GM18867 (cell line): ENCODE measurements around the gene OSCP1.

Source experiments
- ATAC-seq: cut with Tn5 transposase; IDR thresholded peaks from one replicate; pipeline ENCODE4 v1.9.1; 2021; ENCODE audit warnings: mild to moderate bottlenecking, moderate library complexity; ENCODE audit not compliant: unreplicated experiment

The OSCP1 gene

GRCh38 chr1:36450919-36451305 lies 661 bp upstream of the OSCP1 start:
- no peak for ATAC-seq

DNA sequence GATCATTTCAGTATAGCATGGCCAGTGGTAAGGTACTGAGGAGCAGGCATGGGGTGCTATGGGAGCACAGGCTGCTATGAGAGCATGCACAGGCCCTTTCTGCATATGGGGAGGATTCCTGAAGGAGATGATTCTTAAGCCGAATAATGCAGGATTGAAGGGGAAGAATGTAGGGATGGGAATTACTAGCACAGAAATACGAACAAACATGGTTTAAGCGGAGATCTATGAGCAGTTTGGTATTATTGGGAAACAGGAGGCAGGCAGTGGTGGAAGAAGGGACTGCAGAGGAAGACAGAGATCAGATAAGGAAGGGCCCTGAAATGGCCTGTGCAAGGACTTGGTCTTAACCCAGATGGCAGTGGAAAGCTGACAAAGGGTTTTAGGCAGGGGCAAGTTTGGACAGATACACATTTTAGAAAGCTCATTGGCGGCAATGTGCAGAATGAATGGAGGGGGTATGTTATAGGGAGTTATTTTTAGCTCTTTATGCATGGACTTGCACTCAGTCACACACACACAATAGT lies 1.7 kb downstream of the OSCP1 start:
- ATAC-seq: no peak

GRCh38 chr1:36447450-36447849 lies 2.8 kb downstream of the OSCP1 start:
- ATAC-seq: no peak

DNA sequence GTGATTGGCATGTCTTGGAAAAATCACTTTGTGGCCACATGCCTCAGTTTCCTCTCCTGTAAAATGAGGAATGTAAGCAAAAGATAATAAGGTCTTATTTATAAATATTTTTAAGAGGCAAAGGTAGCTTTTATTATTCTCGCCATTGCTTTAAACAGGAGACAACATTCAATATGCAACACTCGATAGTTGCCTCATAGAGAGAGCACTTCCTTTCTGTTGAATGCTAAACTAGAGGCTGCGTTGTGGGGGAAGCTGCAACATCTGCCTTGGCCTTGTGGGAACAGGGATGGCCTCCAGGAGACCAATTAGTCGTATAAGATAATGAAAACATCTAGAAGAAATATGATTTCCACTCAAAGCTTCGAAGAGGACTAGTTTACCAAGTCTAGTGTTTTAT lies 3.5 kb downstream of the OSCP1 start:
- no peak for ATAC-seq

DNA sequence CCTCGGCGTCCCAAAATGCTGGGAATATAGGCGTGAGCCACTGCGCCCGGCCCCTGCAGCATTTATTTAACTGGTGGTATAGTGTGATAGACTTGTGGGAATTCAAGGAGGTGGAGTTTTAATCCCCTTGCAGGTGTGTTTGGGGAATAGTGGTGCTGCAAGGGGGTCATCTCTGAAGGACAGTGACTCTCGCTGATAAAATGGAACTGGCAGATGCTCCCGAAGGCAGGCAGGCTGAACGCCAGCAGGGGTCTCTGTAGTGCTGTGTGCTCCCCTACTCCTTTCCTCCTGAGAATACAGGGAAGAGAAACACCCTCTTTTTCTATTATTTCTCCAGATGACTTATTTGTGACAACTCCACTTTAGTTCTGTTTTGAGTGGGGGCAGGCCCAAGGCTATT lies 4.0 kb downstream of the OSCP1 start:
- ATAC-seq: no peak

GRCh38 chr1:36443297-36443696 lies 7.0 kb downstream of the OSCP1 start:
- no peak for ATAC-seq

DNA sequence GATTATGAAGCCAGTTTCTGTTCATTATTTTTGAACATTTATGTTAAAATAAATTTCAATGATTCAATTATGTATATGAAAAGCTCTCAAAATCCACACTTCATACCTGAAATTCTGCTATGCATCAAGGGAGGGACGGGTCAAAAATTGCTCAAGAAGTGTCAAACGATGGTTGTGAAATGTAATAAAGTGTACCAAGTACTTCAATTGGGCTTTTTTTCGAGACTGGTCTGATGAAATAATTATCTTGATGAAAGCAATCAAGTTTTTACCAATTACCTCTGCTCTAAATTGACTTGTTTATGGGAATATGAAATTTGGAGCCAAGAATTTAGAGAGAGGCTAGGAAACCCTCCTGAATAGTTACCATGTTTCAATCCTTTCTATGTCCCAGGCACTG lies 7.9 kb downstream of the OSCP1 start:
- ATAC-seq: no peak

GRCh38 chr1:36440646-36441045 lies 9.6 kb downstream of the OSCP1 start:
- no peak for ATAC-seq

DNA sequence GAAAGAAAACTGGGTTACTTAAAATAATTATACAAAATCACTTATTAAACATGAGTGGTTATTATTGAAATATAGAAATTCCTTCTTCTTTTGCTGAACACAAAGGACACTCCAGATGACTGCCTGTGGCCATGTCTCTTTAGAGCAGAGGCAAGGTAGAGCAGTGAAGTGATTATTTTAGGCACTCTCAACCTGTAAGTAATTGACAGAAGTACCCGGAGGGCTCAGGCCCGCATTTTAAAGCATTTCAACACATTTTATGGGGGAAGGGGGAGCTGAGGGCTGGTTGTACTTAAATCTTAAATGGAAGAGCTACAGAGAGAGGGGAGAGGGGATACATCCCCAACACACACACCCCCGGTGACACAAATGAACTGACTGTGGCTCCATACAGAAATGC lies 10.2 kb downstream of the OSCP1 start:
- ATAC-seq: no peak

GRCh38 chr1:36438715-36439114 lies 11.5 kb downstream of the OSCP1 start:
- ATAC-seq: no peak

- ATAC-seq: no peak
These were observed 13.4 kb downstream of the OSCP1 start for GRCh38 chr1:36436821-36437220.

DNA sequence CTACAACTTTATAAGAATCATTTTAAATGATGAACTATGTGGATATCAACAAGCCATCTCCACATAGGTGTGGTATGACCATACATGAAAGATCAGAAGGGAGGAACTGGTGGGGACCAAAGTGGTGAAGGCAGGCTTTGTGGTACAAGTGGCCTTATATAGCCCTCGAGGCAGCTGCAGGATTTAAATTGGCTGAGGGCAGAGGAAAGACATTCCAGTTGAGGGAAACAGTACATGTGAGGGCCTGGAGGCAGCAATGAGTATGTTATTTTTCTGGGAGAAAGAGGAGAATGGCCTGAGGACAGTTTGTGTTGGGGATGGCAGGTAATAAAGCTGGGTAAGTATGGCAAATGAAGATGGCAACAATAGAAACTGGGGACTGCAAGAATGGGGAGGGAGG lies 17.1 kb downstream of the OSCP1 start:
- ATAC-seq: no peak

DNA sequence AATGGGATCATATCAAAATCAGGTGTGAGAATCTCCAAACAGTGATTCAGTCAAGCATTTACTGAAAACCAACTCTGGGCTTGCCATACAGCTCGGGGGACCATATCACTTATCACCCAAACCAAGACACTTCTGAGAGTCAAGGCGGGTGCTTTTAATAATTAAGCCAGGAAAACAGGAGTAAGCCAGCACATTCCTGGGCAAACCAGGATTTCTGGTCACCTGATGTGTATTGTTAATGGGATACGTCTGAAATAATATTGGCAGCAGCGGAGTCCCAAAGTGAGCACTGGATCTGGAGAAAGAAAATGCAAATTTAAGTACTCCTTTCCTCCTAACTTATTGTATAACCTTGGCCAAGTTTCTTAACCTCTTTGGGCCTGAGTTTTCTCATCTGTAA lies 17.6 kb downstream of the OSCP1 start:
- no peak for ATAC-seq

- ATAC-seq: no peak
These were observed 24.5 kb downstream of the OSCP1 start for GRCh38 chr1:36425791-36426190.

DNA sequence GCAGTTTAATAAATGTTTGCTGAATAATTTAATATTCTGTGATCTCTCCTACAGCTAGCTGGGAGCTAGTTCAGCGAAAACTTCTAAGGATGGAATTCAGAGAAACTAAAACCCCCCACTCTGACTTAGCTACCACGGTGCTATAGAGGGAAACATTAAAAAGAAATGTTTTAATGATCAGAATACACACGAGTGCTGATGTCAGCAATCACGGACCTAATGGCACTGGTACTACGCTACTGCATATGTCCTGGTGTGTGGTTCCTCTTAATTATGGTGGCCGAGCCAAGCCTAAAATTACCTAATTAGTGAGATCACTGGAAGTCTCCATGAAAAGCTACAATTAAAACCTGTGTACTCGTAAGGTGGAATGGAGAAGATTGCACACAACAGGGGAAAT lies 28.6 kb downstream of the OSCP1 start:
- no peak for ATAC-seq

DNA sequence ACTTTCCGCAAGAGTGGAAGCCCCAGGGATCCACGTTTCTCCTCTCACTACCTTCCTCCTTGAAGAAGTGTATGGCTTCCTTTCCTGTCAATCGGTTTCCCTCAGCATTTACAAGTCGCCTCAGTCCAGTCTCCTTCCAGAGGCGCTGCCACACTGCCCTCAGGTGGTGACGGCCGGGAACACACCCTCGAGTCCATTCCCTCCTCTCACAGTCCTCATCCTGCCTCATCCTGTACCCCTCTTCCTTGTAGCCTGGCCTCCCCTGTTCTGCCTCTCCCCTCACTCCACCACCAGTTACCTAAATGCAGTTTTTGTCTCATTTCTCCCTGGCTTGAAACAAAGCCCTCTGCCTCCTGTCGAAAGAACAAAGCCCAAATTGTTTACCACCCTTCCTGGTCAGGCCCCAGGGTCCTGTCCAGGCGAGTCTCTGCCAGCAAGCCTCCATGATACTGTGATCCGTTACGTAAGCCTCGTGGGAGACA lies 29.4 kb downstream of the OSCP1 start:
- ATAC-seq: no peak

- ATAC-seq: no peak
These were observed 29.8 kb downstream of the OSCP1 start for GRCh38 chr1:36420409-36420808.

GRCh38 chr1:36419569-36419968 lies 30.7 kb downstream of the OSCP1 start:
- ATAC-seq: no peak

- no peak for ATAC-seq
These were observed 31.1 kb downstream of the OSCP1 start for GRCh38 chr1:36419140-36419539.

GRCh38 chr1:36417931-36418330 lies 32.3 kb downstream of the OSCP1 start:
- no peak for ATAC-seq

DNA sequence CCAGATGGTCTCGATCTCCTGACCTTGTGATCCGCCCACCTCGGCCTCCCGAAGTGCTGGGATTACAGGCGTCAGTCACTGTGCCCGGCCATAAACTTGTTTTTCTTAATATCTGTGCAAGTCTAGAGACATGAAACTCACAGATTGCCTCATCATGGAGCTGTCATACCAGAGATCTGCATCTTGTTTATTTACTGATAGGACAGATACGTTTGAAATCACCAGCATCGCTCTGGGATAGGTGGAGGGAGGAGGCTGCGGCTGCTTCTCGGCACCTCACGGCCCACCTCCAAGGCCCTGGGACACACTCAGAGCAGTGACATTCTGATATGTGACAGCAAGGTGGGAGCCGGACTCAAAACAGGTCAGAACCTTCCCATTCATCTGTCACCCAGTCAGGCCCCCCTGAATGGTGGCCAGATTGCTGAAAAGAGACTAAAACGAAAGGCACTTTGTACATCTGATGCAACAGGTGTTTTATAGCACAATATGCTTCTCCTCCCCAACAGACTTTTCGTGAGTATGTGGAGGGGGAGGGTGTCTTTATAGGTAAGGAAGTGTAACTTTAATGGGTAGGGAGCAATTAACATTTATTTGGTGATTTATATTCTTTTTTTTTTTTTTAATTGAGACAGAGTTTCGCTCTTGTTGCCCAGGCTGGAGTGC lies 34.5 kb downstream of the OSCP1 start:
- ATAC-seq: no peak

GRCh38 chr1:36414384-36414783 lies 35.9 kb downstream of the OSCP1 start:
- no peak for ATAC-seq
